HG03439 (cell line): ENCODE measurements around the gene AGRN.
"Not testable (repeated sequence)": the region's sequence is repeated elsewhere in the genome, so short reads cannot be mapped to it uniquely, and the experiment has no call there.

ENCODE experiments used
- ATAC-seq: cut with Tn5 transposase; IDR thresholded peaks from one replicate; pipeline ENCODE4 v1.9.1; 2021; ENCODE audit warnings: mild to moderate bottlenecking, moderate library complexity; ENCODE audit not compliant: unreplicated experiment

AGRN gene

DNA sequence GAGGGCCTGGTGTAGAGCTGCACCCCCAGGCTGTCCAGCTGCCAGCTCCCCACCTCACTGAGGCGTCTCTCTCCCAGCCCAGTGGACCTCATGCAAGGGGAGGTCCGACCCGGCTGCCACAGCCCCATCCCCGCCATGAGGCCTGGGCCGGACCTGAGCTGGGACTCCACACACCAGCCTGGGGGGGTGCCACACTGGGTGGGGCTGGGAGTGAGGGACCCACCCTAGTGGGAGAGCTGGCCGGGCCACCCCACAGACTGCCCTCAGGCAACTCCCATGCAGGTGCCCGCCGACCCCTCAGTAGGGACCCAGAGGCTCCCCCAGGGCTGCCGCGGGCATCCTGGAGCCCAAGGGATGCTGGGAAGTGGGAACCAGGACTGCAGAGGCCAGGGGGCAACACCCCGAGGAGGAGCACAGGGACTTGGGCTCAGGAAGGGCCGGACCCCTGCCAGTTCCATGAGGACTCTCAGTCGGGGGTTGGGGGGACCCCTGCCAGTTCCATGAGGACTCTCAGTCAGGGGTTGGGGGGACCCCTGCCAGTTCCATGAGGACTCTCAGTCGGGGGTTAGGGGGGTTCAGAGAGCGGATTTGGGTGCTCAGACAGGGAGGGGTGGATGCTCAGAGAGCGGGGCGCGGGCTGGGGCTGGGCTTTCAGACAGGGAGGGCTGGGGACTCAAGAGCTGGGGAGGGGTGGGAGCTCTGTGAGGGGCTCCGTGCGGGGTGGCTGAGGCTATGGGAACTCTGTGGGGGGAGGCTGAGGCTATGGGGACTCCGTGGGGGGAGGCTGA, 55.4 kb downstream of the AGRN start:
- ATAC-seq, result no peak

DNA sequence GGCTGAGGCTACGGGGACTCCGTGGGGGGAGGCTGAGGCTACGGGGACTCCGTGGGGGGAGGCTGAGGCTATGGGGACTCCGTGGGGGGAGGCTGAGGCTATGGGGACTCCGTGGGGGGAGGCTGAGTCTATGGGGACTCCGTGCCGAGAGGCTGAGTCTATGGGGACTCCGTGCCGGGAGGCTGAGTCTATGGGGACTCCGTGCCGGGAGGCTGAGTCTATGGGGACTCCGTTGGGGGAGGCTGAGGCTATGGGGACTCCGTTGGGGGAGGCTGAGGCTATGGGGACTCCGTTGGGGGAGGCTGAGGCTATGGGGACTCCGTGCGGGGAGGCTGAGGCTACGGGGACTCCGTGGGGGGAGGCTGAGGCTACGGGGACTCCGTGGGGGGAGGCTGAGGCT, 57.5 kb downstream of the AGRN start:
- not testable (repeated sequence) for ATAC-seq

- no peak for ATAC-seq
Observed at GRCh38 chr1:1079408-1080121, 59.6 kb downstream of the AGRN start.

- no peak for ATAC-seq
Observed at GRCh38 chr1:1080122-1080757, 60.3 kb downstream of the AGRN start.

DNA sequence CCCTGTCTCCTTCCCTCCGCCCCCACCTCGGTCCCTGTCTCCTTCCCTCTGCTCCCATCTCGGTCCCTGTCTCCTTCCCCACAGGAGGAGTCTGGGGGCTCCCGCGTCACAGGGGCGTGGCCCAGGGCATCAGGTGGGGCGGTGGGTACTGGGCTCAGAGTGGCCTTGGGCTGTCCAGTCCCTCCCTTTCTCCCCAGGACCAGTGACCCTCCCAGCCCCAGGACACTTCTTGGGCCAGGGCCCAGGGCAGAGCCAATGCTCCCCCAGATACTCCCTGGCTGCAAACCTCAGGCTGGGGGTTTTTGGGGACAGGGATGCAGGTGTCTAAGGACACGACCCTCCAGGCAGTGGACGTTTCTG, 61.0 kb downstream of the AGRN start:
- no peak for ATAC-seq

DNA sequence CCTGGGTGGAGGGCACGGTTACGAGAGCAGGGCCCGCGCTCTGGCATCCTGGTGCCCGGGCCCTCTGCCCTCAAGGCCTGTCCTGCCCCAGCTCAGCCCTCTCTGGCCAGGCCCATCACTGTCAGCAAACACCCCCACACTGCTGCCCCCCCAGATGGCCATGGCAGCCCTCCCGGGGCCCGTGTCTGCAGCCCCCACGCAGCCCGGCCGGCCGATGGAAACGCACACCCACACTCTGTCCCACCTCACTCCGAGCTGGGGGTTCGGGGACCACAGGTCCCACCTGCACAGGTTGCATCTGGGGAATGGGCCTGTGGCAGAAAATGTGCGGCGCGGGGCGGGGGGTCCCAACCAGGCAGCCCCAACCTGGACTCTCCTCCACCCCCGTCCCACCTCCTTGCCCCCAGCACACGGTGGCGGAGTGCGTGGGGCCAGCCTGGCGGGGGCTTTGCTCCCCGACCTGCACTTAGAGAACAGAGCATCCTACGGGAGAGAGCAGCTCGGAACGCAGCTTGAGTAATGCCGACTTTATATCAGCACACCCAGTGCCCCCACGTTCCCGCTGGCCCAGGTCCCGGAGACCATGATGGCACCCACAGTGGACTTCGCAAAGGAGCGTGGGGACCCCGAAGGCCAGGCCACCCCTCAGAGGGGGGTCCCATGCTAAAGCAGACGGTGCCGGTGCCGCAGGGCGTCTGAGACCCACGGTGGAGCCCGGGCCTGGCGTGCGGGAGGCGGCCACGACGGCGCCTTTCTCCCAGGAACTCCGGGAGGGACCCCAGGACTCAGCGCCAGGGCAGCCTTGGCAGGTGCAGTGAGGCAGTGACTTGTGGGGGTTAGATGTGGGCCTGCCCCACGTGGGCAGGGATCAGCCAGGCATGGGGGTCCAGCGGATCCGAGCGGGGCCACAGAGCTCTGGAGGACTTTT, 61.7 kb downstream of the AGRN start:
- no peak for ATAC-seq

DNA sequence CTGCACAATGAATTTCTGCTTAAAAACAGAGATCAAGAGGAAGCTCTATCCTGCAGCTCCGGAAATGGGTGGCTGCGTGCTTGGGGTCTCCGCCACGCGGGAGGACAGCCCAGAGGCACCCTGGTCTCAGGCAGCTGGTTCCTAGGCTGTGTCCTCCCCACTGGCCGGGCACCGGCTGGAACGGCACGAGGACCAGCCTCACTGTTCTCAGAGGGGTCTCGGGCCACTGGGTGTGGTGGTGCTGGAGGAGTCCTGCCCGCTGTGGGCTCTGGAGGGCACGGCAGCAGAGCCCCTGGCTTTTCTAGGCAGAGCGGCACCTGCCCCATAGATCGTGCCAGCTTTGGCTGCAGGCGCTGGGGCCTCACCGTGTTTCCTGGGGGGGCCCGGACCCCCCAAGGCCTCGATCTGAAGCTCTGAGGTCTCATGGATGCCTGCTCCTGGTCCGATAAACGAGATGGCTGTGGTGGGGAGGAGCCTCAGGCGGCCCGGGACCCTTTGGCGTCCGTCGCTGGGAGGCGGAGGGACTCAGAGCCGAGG, 62.4 kb downstream of the AGRN start:
- no peak for ATAC-seq

GRCh38 chr1:1082776-1083415, 63.0 kb downstream of the AGRN start:
- no peak for ATAC-seq

DNA sequence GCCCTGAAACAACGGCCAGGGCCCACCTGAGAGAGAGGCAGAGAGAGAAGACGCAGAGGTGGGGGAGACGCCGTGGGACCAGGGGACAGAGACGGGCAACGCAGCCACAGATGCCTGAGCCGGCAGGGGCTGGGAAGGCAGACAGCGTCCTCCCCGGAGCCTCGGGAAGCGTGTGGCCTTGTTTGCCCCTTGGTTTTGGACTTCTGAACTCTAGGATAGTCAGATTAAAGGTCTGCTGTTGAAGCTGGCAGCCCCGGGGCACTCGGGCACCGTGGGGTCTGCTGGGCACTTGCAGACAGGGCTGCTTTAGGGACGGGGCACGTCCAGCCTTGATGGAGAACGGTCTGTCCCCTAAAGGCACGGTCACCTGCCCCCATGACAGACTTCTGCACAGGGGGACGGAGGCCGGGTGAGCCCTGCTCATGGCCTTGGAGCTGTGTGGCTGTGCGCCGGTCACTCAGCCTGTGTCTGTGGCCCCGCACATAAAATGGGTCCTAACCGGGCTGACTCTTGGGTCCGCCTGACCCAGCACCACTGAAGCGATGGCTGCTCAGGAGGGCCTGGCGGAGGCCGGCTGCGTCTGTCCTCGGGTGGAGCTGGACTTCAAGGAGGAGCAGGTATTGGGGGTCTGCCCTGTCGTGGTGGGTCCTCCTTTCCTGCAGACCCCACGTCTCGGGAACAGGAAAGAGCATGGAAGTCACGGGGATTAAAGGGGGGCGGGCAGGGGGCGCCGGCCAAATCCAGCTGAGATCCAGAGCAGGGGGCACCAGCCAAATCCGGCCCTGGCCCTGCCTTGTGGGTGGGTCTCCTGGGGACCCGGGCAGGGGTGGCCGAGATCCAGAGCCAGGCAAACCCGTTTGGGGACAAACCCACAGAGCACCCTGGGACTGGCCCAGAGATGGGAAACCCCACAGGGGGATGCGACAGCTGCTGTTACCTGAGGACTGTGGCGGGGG, 63.8 kb downstream of the AGRN start:
- no peak for ATAC-seq

- no peak for ATAC-seq
Observed at GRCh38 chr1:1084372-1085170, 64.7 kb downstream of the AGRN start.

GRCh38 chr1:1085171-1085841, 65.4 kb downstream of the AGRN start:
- no peak for ATAC-seq

- no peak for ATAC-seq
Observed at GRCh38 chr1:1085911-1086841, 66.3 kb downstream of the AGRN start.

GRCh38 chr1:1086911-1087341, 67.0 kb downstream of the AGRN start:
- ATAC-seq, result no peak

DNA sequence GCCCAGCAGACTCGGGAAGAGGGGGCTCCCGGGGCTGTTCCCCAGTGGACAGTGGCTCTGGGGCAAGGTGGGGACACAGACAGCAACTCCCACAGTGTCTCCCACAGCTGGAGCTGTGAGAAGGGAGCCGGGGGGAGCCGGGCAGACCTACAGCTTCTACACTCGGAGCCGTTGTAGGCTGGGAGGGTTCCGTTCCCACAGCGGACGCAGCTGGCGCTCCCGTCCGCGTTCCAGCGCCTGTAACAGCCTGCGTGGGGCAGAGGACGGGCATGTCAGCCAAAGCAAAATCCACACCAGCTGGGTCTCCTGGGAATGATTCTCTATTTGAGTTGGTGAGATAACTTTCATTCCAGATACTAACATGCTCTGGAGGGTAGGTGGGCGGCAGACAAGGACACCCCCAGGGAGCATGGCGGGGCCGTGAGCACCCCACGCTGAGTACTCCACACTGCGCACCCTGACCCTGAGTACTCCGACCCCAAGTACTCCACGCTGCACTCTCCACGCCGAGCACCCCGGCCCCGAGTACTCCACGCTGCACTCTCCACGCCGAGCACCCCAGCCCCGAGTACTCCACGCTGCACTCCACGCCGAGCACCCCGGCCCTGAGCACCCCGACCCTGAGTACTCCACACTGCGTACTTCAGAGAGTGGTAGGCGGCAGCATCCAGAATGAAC, 67.6 kb downstream of the AGRN start:
- no peak for ATAC-seq

- no peak for ATAC-seq
Observed at GRCh38 chr1:1088029-1088800, 68.3 kb downstream of the AGRN start.
